Stimulated activated CD8-positive, alpha-beta memory T cell treated with anti-CD3 and anti-CD28 coated beads, Interleukin-4, amount 100 ng/mL, for 1 hour (primary cell): ENCODE data around the gene LMX1B.
"Not testable (repeated sequence)": the region's sequence is repeated elsewhere in the genome, so short reads cannot be mapped to it uniquely, and the experiment has no call there.

Source experiments
- DNase-seq, 2 donors: peaks; one replicate each; pipeline ENCODE4 v3.0.0-alpha.2; 2020; ENCODE audit warnings: low read depth in 2 of 2, low spot score in 1 of 2

LMX1B gene

GRCh38 chr9:126705767-126706697 lies 92.3 kb downstream of the LMX1B start:
- peak; percentile 45 to 51 for DNase-seq

GRCh38 chr9:126706698-126707053 lies 92.9 kb downstream of the LMX1B start:
- DNase-seq = no peak

GRCh38 chr9:126707083-126707482 lies 93.4 kb downstream of the LMX1B start:
- DNase-seq = no peak

GRCh38 chr9:126707712-126708111 lies 94.0 kb downstream of the LMX1B start:
- DNase-seq = not testable (repeated sequence)

- no peak for DNase-seq
These were observed 94.5 kb downstream of the LMX1B start for GRCh38 chr9:126708178-126708577.

- no peak for DNase-seq
These were observed 95.5 kb downstream of the LMX1B start for GRCh38 chr9:126709241-126709640.

GRCh38 chr9:126715382-126715781 lies 101.7 kb downstream of the LMX1B start:
- no peak for DNase-seq

- not testable (repeated sequence) for DNase-seq
These were observed 103.7 kb downstream of the LMX1B start for GRCh38 chr9:126717441-126717840.

- DNase-seq = peak; percentile 70 to 85
These were observed 105.9 kb downstream of the LMX1B start for GRCh38 chr9:126719618-126720031.

GRCh38 chr9:126720036-126720435 lies 106.3 kb downstream of the LMX1B start:
- DNase-seq = no peak

- no peak for DNase-seq
These were observed 107.2 kb downstream of the LMX1B start for GRCh38 chr9:126720661-126721563.

- DNase-seq = no peak
These were observed 107.8 kb downstream of the LMX1B start for GRCh38 chr9:126721564-126721981.

GRCh38 chr9:126722252-126722921 lies 108.7 kb downstream of the LMX1B start:
- DNase-seq = peak; percentile 82 to 85

GRCh38 chr9:126722922-126723806 lies 109.4 kb downstream of the LMX1B start:
- DNase-seq = peak; percentile 38 to 56

- DNase-seq = no peak
These were observed 110.1 kb downstream of the LMX1B start for GRCh38 chr9:126723807-126724172.

- no peak for DNase-seq
These were observed 110.5 kb downstream of the LMX1B start for GRCh38 chr9:126724226-126724625.

GRCh38 chr9:126725485-126725884 lies 111.8 kb downstream of the LMX1B start:
- not testable (repeated sequence) for DNase-seq

- DNase-seq = not testable (repeated sequence)
These were observed 114.5 kb downstream of the LMX1B start for GRCh38 chr9:126728210-126728609.

- not testable (repeated sequence) for DNase-seq
These were observed 116.9 kb downstream of the LMX1B start for GRCh38 chr9:126730592-126730991.

- no peak for DNase-seq
These were observed 119.3 kb downstream of the LMX1B start for GRCh38 chr9:126733005-126733404.
